Mesendoderm (in vitro differentiated cells): ENCODE measurements around the gene POLD4.

Experiments used
- DNase-seq: peaks from one replicate; pipeline ENCODE4 v3.0.0; 2013
- H2AK5ac ChIP-seq: 2 replicates; pipeline ENCODE4 v1.6.1; 2013; ENCODE audit warnings: low read length, inconsistent platforms
- H2BK120ac ChIP-seq: 2 replicates; pipeline ENCODE4 v1.6.1; 2013; ENCODE audit warnings: low read depth, mild to moderate bottlenecking, low read length, moderate library complexity, mixed read lengths
- H2BK15ac ChIP-seq: replicated peaks from 2 replicates; pipeline ENCODE4 v1.6.1; 2013; ENCODE audit warnings: low read depth, mild to moderate bottlenecking, moderate library complexity
- H2BK5ac ChIP-seq: 2 replicates; pipeline ENCODE4 v1.6.1; 2013; ENCODE audit warnings: low read length, inconsistent platforms
- H3K18ac ChIP-seq: 2 replicates; pipeline ENCODE4 v1.6.1; 2013; ENCODE audit warnings: mild to moderate bottlenecking, low read length, mixed read lengths
- H3K23ac ChIP-seq: one replicate; pipeline ENCODE4 v1.6.1; 2013; ENCODE audit warnings: low read length
- H3K27ac ChIP-seq: 2 replicates; pipeline ENCODE4 v1.5.1; 2013; ENCODE audit warnings: low read depth, mild to moderate bottlenecking, inconsistent platforms, low read length, moderate library complexity
- H3K27me3 ChIP-seq: 2 replicates; pipeline ENCODE4 v1.6.1; 2013; ENCODE audit warnings: low read length, control low read depth, mild to moderate bottlenecking, inconsistent platforms; ENCODE audit not compliant: insufficient read depth, poor library complexity
- H3K36me3 ChIP-seq: 2 replicates; pipeline ENCODE4 v1.6.1; 2013; ENCODE audit warnings: low read length, inconsistent platforms; ENCODE audit not compliant: control insufficient read depth, insufficient read depth
- H3K4ac ChIP-seq: one replicate; pipeline ENCODE4 v1.6.1; 2013; ENCODE audit warnings: low read depth, mild to moderate bottlenecking, low read length, moderate library complexity
- H3K4me1 ChIP-seq: 2 replicates; pipeline ENCODE4 v1.6.1; 2013; ENCODE audit warnings: low read depth, low read length, inconsistent platforms; ENCODE audit not compliant: control insufficient read depth
- H3K4me2 ChIP-seq: 2 replicates; pipeline ENCODE4 v1.6.1; 2013; ENCODE audit warnings: low read length
- H3K4me3 ChIP-seq: 2 replicates; pipeline ENCODE4 v1.5.1; 2013; ENCODE audit warnings: mild to moderate bottlenecking, low read length
- H3K56ac ChIP-seq: one replicate; pipeline ENCODE4 v1.6.1; 2013; ENCODE audit warnings: low read length
- H3K79me1 ChIP-seq: 2 replicates; pipeline ENCODE4 v1.6.1; 2013; ENCODE audit warnings: low read length, inconsistent platforms
- H3K79me2 ChIP-seq: 2 replicates; pipeline ENCODE4 v1.6.1; 2013; ENCODE audit warnings: mild to moderate bottlenecking, low read length; ENCODE audit not compliant: control insufficient read depth, insufficient read depth
- H3K9ac ChIP-seq: 2 replicates; pipeline ENCODE4 v1.6.1; 2013; ENCODE audit warnings: low read length, inconsistent platforms
- H4K5ac ChIP-seq: one replicate; pipeline ENCODE4 v1.6.1; 2013; ENCODE audit warnings: low read length
- H4K8ac ChIP-seq: one replicate; pipeline ENCODE4 v1.6.1; 2013; ENCODE audit warnings: low read depth, mild to moderate bottlenecking, control low read depth, low read length, moderate library complexity
- WGBS: extraction: QIAGEN DNeasy Blood & Tissue Kit; methylation state at CpG from one replicate; pipeline ENCODE4 v1.1.7; 2013; ENCODE audit warnings: low lambda C conversion rate, missing lambda C conversion rate; ENCODE audit not compliant: insufficient coverage; ENCODE audit errors: extremely low coverage; 5-methylcytosine and 5-hydroxymethylcytosine counted together

Gene POLD4

DNA sequence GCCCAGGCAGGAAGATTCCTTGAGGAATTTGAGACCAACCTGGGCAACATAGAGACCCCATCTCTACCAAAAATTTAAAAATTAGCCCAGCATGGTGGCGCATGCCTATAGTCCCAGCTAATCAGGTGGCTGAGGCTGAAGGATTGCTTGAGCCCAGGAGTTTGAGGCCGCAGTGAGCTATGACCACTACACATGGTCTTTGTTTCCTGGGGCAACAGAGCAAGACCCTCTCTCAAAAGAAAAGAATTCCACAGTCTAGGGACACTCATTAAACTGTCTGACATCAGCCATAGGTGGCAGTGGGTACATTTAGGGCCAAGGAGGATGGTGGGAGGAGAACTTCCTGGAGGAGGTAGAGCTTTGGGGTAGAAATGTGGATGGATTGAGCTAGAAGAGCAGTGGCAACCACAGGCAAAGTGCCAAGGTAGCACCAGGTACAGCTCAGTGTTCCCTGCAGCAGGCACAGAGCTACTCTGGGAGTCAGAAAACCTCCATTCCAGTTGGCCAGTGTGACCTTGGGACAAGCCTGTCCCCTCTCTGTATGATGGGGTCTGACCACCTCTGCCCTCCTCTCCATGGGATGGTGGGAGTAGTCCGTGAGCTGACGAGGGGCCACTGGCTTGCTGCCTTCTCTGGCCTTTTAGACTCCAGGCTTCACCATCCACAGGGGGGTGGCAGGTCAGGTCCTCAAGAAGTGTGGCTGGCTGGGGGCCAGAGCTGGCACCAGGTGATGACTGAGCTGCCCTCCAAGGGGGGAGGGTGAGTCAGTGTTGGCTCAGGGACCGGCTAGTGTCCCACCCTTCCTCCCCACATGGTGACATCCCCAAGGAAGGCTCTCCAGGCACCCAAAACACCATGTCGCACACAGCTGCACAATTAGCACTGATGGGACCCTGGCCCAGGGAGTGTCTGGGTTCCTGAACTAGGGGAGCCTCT is 23.8 kb upstream of the POLD4 start:
- Histone ChIP-seq H3K4ac (no peak overlapping the region), H2BK120ac (no peak overlapping the region), H4K5ac (no peak overlapping the region), H3K79me1 (no peaks in the 10 kb centered on the region), H3K9ac (no peak overlapping the region), H3K27me3 (no peaks in the 10 kb centered on the region), H3K4me3 (no peak overlapping the region), H3K79me2 (no peaks in the 10 kb centered on the region), H2AK5ac (no peak overlapping the region), H3K27ac (no peak overlapping the region), H3K36me3 (no peaks in the 10 kb centered on the region), H4K8ac (no peak overlapping the region), H3K23ac (no peak overlapping the region), H2BK15ac (no peak overlapping the region), H3K4me1 (peaks cover 14% of the 10 kb centered on the region), H2BK5ac (no peak overlapping the region), H3K4me2 (no peak overlapping the region), H3K56ac (no peak overlapping the region), H3K18ac (no peak overlapping the region)
- no CpG with 5 or more reads among the region's 6 CpGs for WGBS
- no peak for DNase-seq

DNA sequence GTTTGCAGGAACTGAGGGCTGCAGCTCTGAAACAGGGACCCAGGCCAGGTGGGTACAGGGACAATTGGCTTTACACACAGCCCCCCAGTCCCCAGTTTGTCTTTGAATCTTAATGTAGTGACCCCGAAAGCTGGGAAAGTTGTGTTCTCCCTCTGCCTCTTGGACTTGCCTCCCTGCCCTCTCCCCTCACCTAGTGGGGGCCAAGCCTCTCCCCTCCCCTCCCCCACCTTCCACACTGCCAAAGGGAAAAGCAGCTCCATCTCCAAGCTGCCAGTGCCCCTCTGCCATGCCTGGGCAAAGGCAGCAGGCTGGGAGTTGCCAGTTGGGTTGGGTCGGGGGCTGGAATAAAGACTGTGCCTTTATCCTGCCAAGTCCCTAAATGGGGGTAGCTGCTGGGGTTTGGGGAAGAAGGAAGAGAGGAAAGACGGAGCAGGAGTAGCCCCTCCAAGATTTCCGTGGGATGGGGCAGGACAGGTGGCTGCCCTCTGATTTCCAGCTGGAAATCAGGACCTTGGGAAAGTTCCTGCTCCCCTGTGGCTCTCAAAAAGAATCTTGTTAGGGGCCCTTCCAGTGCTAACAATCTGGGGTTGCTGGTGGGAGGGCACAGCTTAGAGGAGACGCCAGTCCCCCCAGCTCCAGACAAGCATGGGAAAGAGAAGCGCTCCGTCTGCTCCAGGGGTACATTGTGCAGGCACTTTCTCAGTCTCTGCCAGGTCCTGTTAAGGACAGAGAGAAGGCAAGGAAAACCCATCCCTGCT is 22.9 kb upstream of the POLD4 start:
- no peaks in the 10 kb centered on the region for H3K36me3 ChIP-seq
- H4K5ac ChIP-seq = no peak overlapping the region
- H3K27me3 ChIP-seq = no peaks in the 10 kb centered on the region
- H2BK120ac ChIP-seq = no peak overlapping the region
- no peaks in the 10 kb centered on the region for H3K79me1 ChIP-seq
- no peak overlapping the region for H2BK15ac ChIP-seq
- peak overlapping the region; percentile 93 for H3K56ac ChIP-seq
- H2AK5ac ChIP-seq = no peak overlapping the region
- H3K79me2 ChIP-seq = no peaks in the 10 kb centered on the region
- peak overlapping the region; percentile 18 for H3K4me2 ChIP-seq
- DNase-seq = no peak
- H3K27ac ChIP-seq = no peak overlapping the region
- H2BK5ac ChIP-seq = peak overlapping the region; percentile 18
- H3K23ac ChIP-seq = peak overlapping the region; percentile 32
- H3K4me3 ChIP-seq = no peak overlapping the region
- H3K9ac ChIP-seq = peak overlapping the region; percentile 69
- peaks cover 19% of the 10 kb centered on the region for H3K4me1 ChIP-seq
- no peak overlapping the region for H3K18ac ChIP-seq
- no CpG with 5 or more reads among the region's 7 CpGs for WGBS
- no peak overlapping the region for H3K4ac ChIP-seq
- no peak overlapping the region for H4K8ac ChIP-seq

DNA sequence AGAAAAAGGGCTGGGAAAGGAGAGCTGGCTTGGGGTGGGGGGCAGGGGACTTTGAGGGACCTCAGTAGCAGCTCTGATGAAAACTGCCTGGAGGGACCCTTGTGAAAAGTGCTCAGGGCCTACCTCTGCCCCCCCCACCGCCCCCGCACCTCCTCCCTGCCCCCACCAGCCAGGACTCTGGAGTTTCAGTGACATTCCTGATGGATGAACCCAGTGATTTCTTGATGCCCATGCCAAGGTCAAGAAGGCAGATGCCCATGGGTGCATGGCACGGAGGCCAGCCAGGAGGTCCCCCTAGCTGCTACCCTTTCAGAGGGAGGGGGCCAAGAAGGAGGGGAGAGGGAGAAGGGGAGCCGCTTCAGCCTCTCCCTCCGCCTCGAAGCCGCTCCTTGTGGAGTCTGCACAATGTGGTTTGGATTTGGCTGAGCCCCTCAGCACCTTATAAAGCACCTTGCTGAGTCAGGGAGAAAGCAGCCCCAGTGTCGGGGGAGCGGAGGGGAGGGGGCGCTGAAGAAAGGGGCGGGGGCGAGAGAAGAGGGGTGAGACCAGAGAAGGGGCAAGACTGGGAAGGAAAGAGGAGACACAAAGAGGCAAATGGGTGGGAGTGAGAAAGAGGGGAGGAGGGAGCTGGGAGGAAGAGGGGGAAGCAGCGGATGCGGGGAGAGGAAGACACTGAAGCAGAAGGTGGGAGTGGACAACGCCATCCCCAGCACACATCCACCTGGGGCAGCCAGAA is 22.1 kb upstream of the POLD4 start:
- H3K36me3 ChIP-seq = no peaks in the 10 kb centered on the region
- peak overlapping the region; percentile 28 for H3K4ac ChIP-seq
- H3K27ac ChIP-seq = peak overlapping the region; percentile 94
- peak overlapping the region; percentile 70 for H3K18ac ChIP-seq
- H3K4me3 ChIP-seq = no peak overlapping the region
- no peak for DNase-seq
- WGBS = no CpG with 5 or more reads among the region's 15 CpGs
- H3K79me1 ChIP-seq = no peaks in the 10 kb centered on the region
- no peak overlapping the region for H4K8ac ChIP-seq
- H2AK5ac ChIP-seq = no peak overlapping the region
- peak overlapping the region; percentile 69 for H3K9ac ChIP-seq
- peak overlapping the region; percentile 93 for H3K56ac ChIP-seq
- no peak overlapping the region for H2BK15ac ChIP-seq
- H4K5ac ChIP-seq = no peak overlapping the region
- H3K79me2 ChIP-seq = no peaks in the 10 kb centered on the region
- H2BK120ac ChIP-seq = peak overlapping the region; percentile 56
- no peak overlapping the region for H3K23ac ChIP-seq
- H3K4me2 ChIP-seq = peak overlapping the region; percentile 72
- H2BK5ac ChIP-seq = no peak overlapping the region
- H3K4me1 ChIP-seq = peaks cover 19% of the 10 kb centered on the region
- no peaks in the 10 kb centered on the region for H3K27me3 ChIP-seq

GRCh38 chr11:67374571-67375281 is 21.4 kb upstream of the POLD4 start:
- H4K8ac ChIP-seq = no peak overlapping the region
- H4K5ac ChIP-seq = no peak overlapping the region
- peak overlapping the region; percentile 33 for H3K4me2 ChIP-seq
- H3K27ac ChIP-seq = peak overlapping the region; percentile 94
- H3K36me3 ChIP-seq = no peaks in the 10 kb centered on the region
- H3K18ac ChIP-seq = peak overlapping the region; percentile 97
- H3K4me1 ChIP-seq = peaks cover 19% of the 10 kb centered on the region
- H3K27me3 ChIP-seq = no peaks in the 10 kb centered on the region
- H3K79me2 ChIP-seq = no peaks in the 10 kb centered on the region
- peak overlapping the region; percentile 89 for H3K9ac ChIP-seq
- peak overlapping the region; percentile 41 for H2AK5ac ChIP-seq
- no peak overlapping the region for H3K4me3 ChIP-seq
- no peak overlapping the region for H2BK15ac ChIP-seq
- H3K4ac ChIP-seq = peak overlapping the region; percentile 89
- peak overlapping the region; percentile 27 for H2BK5ac ChIP-seq
- H3K79me1 ChIP-seq = no peaks in the 10 kb centered on the region
- H2BK120ac ChIP-seq = peak overlapping the region; percentile 14
- peak overlapping the region; percentile 91 for H3K56ac ChIP-seq
- DNase-seq = no peak
- no CpG with 5 or more reads among the region's 9 CpGs for WGBS
- no peak overlapping the region for H3K23ac ChIP-seq
